Gastrocnemius medialis (tissue), 4 donors: Measurements from ENCODE around the gene MPRIP. TPM values are rescaled to one million over a fixed set of nuclear protein-coding genes. Genes with fewer than 3 reads are reported as not detected.
A peak's percentile ranks its signal among the peaks of the same experiment; 100 is the strongest.

Experiments
- ATAC-seq, 2 donors: fragments of 150-250 bp; one replicate each; pipeline ENCODE4 v1.9.1; 2016
- DNase-seq, 2 donors: peaks; one replicate each; pipeline ENCODE4 v3.0.0-alpha.2; 2019
- H3K27ac ChIP-seq, 4 donors: fragments of 200-600 bp; sonication (generic); 1 replicate in 1 of 4; 2 replicates in 3 of 4; pipeline ENCODE4 v1.5.1; 2016 to 2018; ENCODE audit warnings: mild to moderate bottlenecking in 2 of 4, moderate library complexity in 1 of 4
- H3K27me3 ChIP-seq, 3 donors: fragments of 200-600 bp; sonication (generic) in 2 of 3; 1 replicate in 1 of 3; 2 replicates in 2 of 3; pipeline versions ENCODE4 v1.5.1 to v1.6.0; 2016 to 2019; ENCODE audit warnings: mild to moderate bottlenecking in 1 of 3, moderate library complexity in 1 of 3
- H3K36me3 ChIP-seq, 2 donors: fragments of 200-600 bp; sonication (generic) in 1 of 2; one replicate each; pipeline ENCODE4 v1.5.1; 2017 to 2018
- H3K4me1 ChIP-seq, 2 donors: fragments of 200-600 bp; sonication (generic) in 1 of 2; one replicate each; pipeline ENCODE4 v1.5.1; 2016 to 2017; ENCODE audit warnings: mild to moderate bottlenecking in 2 of 2
- H3K4me3 ChIP-seq, 4 donors: fragments of 200-600 bp; sonication (generic) in 3 of 4; 1 replicate in 1 of 4; 2 replicates in 3 of 4; pipeline ENCODE4 v1.5.1; 2016 to 2019; ENCODE audit warnings: mild to moderate bottlenecking in 2 of 4
- H3K9me3 ChIP-seq, 3 donors: fragments of 200-600 bp; sonication (generic) in 2 of 3; 1 replicate in 1 of 3; 2 replicates in 2 of 3; pipeline ENCODE4 v1.5.1; 2016 to 2019
- CTCF ChIP-seq, 5 experiments: fragments of 450-650 bp in 3 of 5; fragments of 200-600 bp in 2 of 5; sonication (generic) in 2 of 5; IDR thresholded peaks in 4 of 5; conservative IDR thresholded peaks in 1 of 5; 1 replicate in 4 of 5; 2 replicates in 1 of 5; pipeline ENCODE4 v1.5.1; 2016 to 2019; ENCODE audit warnings: antibody characterized with exemption in 5 of 5, mild to moderate bottlenecking in 3 of 5, moderate library complexity in 3 of 5
- POLR2A ChIP-seq, 2 donors: fragments of 450-650 bp; IDR thresholded peaks; one replicate each; pipeline ENCODE4 v1.6.1; 2017; ENCODE audit warnings: antibody characterized with exemption in 2 of 2, mild to moderate bottlenecking in 2 of 2, moderate library complexity in 2 of 2
- in situ Hi-C, 4 donors: fragments of 200-750 bp; cut with MboI; loops; one replicate each; pipeline versions ENCODE4 v1.15.0 to v1.8.0; 2017; ENCODE audit warnings: low sequenced_read_pairs in 4 of 4
- intact Hi-C: fragments of 100-400 bp; cut with DNase I; formaldehyde crosslinking; loops from one replicate; pipeline ENCODE4 v1.15.1; 2023; ENCODE audit warnings: low total_unique reads
- total RNA-seq, 4 donors: library from RNA; depleted of rRNA; stranded (reverse); fragments of >200 nt; gene quantifications; one replicate each; pipeline versions ENCODE4 v1.1.0 to v1.2.3, GENCODE V29; 2016

The MPRIP gene
- total RNA-seq, 4 donors from 2014 or later = 71.1 to 127 (median 124) TPM

DNA sequence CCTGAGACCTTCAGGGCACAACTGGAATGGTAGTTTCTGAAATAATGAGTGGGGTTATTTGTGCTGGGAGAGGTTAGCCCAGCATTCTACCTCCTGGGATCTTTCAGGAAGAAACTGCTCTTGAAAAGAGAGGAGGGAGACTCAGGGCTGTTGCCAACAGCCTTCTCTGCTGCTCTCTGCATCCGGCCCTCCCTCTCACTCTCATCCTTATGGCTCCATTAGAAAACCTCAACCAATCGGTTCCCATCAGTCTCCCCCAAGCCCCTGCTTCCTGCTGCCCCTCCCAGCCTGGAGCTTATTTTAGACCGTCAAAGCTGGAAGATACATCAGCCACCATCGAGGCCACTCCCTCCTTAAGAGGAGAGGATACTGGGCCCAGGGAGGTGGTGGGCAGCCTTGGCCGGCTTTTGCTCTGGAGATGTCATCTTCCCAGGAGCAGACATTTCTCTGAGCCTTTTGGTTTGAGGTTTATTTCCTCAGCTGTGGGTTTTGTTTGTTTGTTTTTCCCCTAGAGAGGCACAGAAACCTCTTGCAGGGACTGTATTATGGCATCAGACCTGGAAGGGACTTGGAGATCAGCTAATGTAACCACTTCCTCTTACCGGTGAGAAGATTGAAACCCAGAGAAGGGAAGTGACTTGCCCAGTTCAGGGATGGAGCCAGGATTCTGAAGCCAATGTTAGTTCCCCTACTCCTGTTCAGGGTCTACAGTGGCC is 2.7 kb downstream of the MPRIP start:
- no peaks in the 10 kb centered on the region for H3K36me3 ChIP-seq
- no peak for TF ChIP-seq CTCF (IDR thresholded peaks at IDR 0.05 in 4 of 5, conservative IDR thresholded peaks at IDR 0.05 in 1 of 5)
- peak; percentile 34 to 39 for TF ChIP-seq POLR2A (IDR thresholded peaks at IDR 0.05)
- DNase-seq = peak in 1 of 2 donors; percentile 33
- H3K4me1 ChIP-seq = peaks cover 73 to 77% of the 10 kb centered on the region in 2 donors
- H3K9me3 ChIP-seq = no peaks in the 10 kb centered on the region
- in situ Hi-C loops = loop anchor here in 1 of 4 donors (25.0 kb wide), 1 partner anchor 92 kb away; no protein-coding TSS in a partner anchor
- H3K27me3 ChIP-seq = no peaks in the 10 kb centered on the region
- peak overlapping the region; percentile 87 to 99 (median 92) for H3K27ac ChIP-seq
- intact Hi-C loops = loop anchor here (10.0 kb wide), 2 partner anchors 450 to 520 kb away; partner anchors contain the start of gene RASD1
- H3K4me3 ChIP-seq = peak overlapping the region; percentile 75 to 89 (median 81)
- no peak for ATAC-seq

GRCh38 chr17:17048106-17048505 is 5.8 kb downstream of the MPRIP start:
- no peak overlapping the region for H3K4me3 ChIP-seq
- peaks cover 90 to 96% of the 10 kb centered on the region in 2 donors for H3K4me1 ChIP-seq
- H3K27ac ChIP-seq = peak overlapping the region; percentile 87 to 99 (median 92)
- no peaks in the 10 kb centered on the region for H3K27me3 ChIP-seq
- in situ Hi-C loops = loop anchor here in 1 of 4 donors (25.0 kb wide), 1 partner anchor 89 kb away; no protein-coding TSS in a partner anchor
- intact Hi-C loops = loop anchor here (10.0 kb wide), 2 partner anchors 447 to 517 kb away; partner anchors contain the start of gene RASD1
- ATAC-seq = no peak
- peak in 1 of 2 donors; percentile 11 for DNase-seq
- no peak for TF ChIP-seq CTCF (IDR thresholded peaks at IDR 0.05 in 4 of 5, conservative IDR thresholded peaks at IDR 0.05 in 1 of 5)
- TF ChIP-seq POLR2A (IDR thresholded peaks at IDR 0.05) = no peak
- no peaks in the 10 kb centered on the region for H3K36me3 ChIP-seq
- no peaks in the 10 kb centered on the region for H3K9me3 ChIP-seq

- intact Hi-C loops = no loop called here
- in situ Hi-C loops = no loop called here
- H3K4me1 ChIP-seq = peaks cover 94 to 99% of the 10 kb centered on the region in 2 donors
Measured at GRCh38 chr17:17050346-17051345, 8.4 kb downstream of the MPRIP start.

More at GRCh38 chr17:17050346-17051345, 8.4 kb downstream of the MPRIP start:
- no peak for TF ChIP-seq CTCF (IDR thresholded peaks at IDR 0.05 in 4 of 5, conservative IDR thresholded peaks at IDR 0.05 in 1 of 5)
- no peak for TF ChIP-seq POLR2A (IDR thresholded peaks at IDR 0.05)
- no peak for ATAC-seq
- Histone ChIP-seq H3K9me3 (no peaks in the 10 kb centered on the region), H3K36me3 (no peaks in the 10 kb centered on the region), H3K27me3 (no peaks in the 10 kb centered on the region), H3K27ac (peak overlapping the region; percentile 86 to 90 (median 88)), H3K4me3 (no peak overlapping the region)
- DNase-seq = peak in 1 of 2 donors; percentile 11
